GM23248 (cell line): ENCODE data around the gene PYGB. TPM values are rescaled to one million over a fixed set of nuclear protein-coding genes. Genes with fewer than 3 reads are reported as not detected.

ENCODE experiments used
- DNase-seq: peaks from one replicate; pipeline ENCODE4 v3.0.0-alpha.2; 2015
- H2AFZ ChIP-seq: fragments of 200-600 bp; sonication (generic); 2 replicates; pipeline ENCODE4 v1.6.1; 2016; ENCODE audit warnings: antibody characterized with exemption
- H3F3A ChIP-seq: fragments of 200-600 bp; sonication (generic); 2 replicates; pipeline ENCODE4 v1.6.1; 2016; ENCODE audit warnings: mild to moderate bottlenecking, antibody characterized with exemption, mixed run types; ENCODE audit not compliant: insufficient read depth
- H3K27ac ChIP-seq: fragments of 200-600 bp; sonication (generic); 2 replicates; pipeline ENCODE4 v1.5.1; 2016; ENCODE audit warnings: mild to moderate bottlenecking
- H3K27me3 ChIP-seq: fragments of 200-600 bp; sonication (generic); replicated peaks from 2 replicates; pipeline ENCODE4 v1.6.1; 2016; ENCODE audit warnings: mild to moderate bottlenecking; ENCODE audit not compliant: insufficient read depth
- H3K36me3 ChIP-seq: fragments of 200-600 bp; sonication (generic); 2 replicates; pipeline ENCODE4 v1.6.1; 2016; ENCODE audit warnings: low read depth, mild to moderate bottlenecking
- H3K4me1 ChIP-seq: fragments of 200-600 bp; sonication (generic); 2 replicates; pipeline ENCODE4 v1.6.1; 2016; ENCODE audit warnings: mild to moderate bottlenecking; ENCODE audit not compliant: insufficient read depth
- H3K4me2 ChIP-seq: fragments of 200-600 bp; sonication (generic); one replicate; pipeline ENCODE4 v1.6.1; 2016; ENCODE audit warnings: mild to moderate bottlenecking; ENCODE audit not compliant: unreplicated experiment
- H3K4me3 ChIP-seq: fragments of 200-600 bp; sonication (generic); 2 replicates; pipeline ENCODE4 v1.5.1; 2016; ENCODE audit warnings: mild to moderate bottlenecking
- H3K79me2 ChIP-seq: fragments of 200-600 bp; sonication (generic); 2 replicates; pipeline ENCODE4 v1.6.1; 2016; ENCODE audit warnings: mild to moderate bottlenecking; ENCODE audit not compliant: insufficient read depth
- H3K9ac ChIP-seq: fragments of 200-600 bp; sonication (generic); 2 replicates; pipeline ENCODE4 v1.6.1; 2016; ENCODE audit warnings: mild to moderate bottlenecking
- H3K9me2 ChIP-seq: fragments of 200-600 bp; sonication (generic); 2 replicates; pipeline ENCODE4 v1.6.1; 2016; ENCODE audit warnings: mixed run types, mild to moderate bottlenecking, moderate library complexity; ENCODE audit not compliant: insufficient read depth
- H3K9me3 ChIP-seq: fragments of 200-600 bp; sonication (generic); one replicate; pipeline ENCODE4 v1.6.1; 2017; ENCODE audit warnings: low read depth
- H4K20me1 ChIP-seq: fragments of 200-600 bp; sonication (generic); 2 replicates; pipeline ENCODE4 v1.6.0; 2016; ENCODE audit not compliant: insufficient read depth
- EZH2 ChIP-seq: fragments of 200-600 bp; sonication (generic); IDR thresholded peaks from 2 replicates; pipeline ENCODE4 v1.6.1; 2018; ENCODE audit warnings: antibody characterized with exemption, mild to moderate bottlenecking; ENCODE audit not compliant: insufficient read depth, poor library complexity, severe bottlenecking
- EZH2phosphoT487 ChIP-seq: fragments of 200-600 bp; sonication (generic); IDR thresholded peaks from 2 replicates; pipeline ENCODE4 v1.6.1; 2018; ENCODE audit warnings: antibody characterized with exemption, moderate library complexity, mild to moderate bottlenecking, low read depth; ENCODE audit not compliant: insufficient read depth
- WGBS, 2 experiments: methylation state at CpG; one replicate each; pipeline ENCODE4 v1.1.6; 2015 to 2017; ENCODE audit warnings: low lambda C conversion rate in 2 of 2, low coverage in 1 of 2; ENCODE audit errors: missing lambda C conversion rate in 2 of 2; 5-methylcytosine and 5-hydroxymethylcytosine counted together
- in situ Hi-C: fragments of 300-500 bp; cut with MboI; formaldehyde crosslinking; loops from 2 replicates; pipeline ENCODE4 v1.15.0; 2020
- polyA plus RNA-seq: library from polyadenylated mRNA; unstranded; fragments of >200 nt; fragmentation: Nextera tagmentation; extraction: Ambion mirVana; gene quantifications from 2 replicates; pipeline ENCODE4 v1.2.1, GENCODE V29; 2016
- total RNA-seq: library from RNA; depleted of rRNA; stranded (reverse); fragments of >200 nt; shearing (Covaris generic); gene quantifications from 2 replicates; pipeline ENCODE4 v1.2.3, GENCODE V29; 2014

Gene PYGB
- total and polyA plus RNA-seq, 2 experiments from 2014 or later = 74.1 to 116 TPM

DNA sequence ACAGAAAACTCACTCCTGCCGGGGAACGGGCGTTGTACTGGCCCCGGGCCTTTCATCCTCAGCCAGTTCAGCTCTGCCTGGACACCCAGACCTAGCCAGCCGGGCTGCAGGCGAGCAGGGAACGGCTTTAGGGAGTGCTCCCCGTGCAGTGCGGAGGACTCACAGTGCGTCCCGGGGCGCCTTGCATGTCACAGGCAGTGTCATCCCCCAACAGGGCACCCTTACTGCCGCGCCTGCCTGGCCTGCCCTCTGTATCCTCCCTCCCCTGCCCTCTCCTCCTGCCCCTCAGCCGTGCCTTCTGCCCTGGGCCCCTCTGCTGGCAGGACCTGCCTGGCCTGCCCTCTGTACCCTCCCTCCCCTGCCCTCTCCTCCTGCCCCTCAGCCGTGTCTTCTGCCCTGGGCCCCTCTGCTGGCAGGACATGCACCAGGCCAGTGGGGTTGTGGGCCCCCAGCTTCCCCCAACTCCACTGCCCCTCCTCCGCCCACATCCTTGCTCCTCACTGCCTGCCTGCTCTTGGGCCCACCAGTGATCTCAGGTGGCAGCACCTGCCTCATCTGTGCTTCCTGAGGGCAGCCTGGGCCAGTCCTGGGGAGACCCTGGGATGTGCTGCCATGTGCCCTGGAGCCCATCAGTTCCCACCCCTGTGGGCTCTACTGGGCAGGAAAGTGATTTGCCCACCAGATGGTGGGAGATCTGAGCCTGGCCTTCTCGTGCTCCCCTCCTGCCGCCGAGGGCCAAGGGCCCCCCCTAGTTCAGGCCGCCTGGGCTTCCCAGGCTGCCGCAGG, 43.0 kb downstream of the PYGB start:
- H3K27ac ChIP-seq = no peak overlapping the region
- no peak for TF ChIP-seq EZH2phosphoT487
- TF ChIP-seq EZH2 = no peak
- 88 to 90% methylated on average over 15 to 22 of the region's 22 CpGs for WGBS, 2 experiments
- no peaks in the 10 kb centered on the region for H4K20me1 ChIP-seq
- H3K4me3 ChIP-seq = no peak overlapping the region
- no peaks in the 10 kb centered on the region for H3K9me3 ChIP-seq
- H3K27me3 ChIP-seq = no peaks in the 10 kb centered on the region
- H3K4me2 ChIP-seq = no peak overlapping the region
- no peaks in the 10 kb centered on the region for H3F3A ChIP-seq
- DNase-seq = no peak
- in situ Hi-C loops = loop anchor here (10.0 kb wide), 1 partner anchor 296 kb away; the partner anchor contains the start of gene APMAP
- no peaks in the 10 kb centered on the region for H3K4me1 ChIP-seq
- no peaks in the 10 kb centered on the region; the same call in 1 of the 2 replicates for H3K36me3 ChIP-seq
- no peak overlapping the region for H3K9ac ChIP-seq
- no peak overlapping the region for H2AFZ ChIP-seq
- H3K9me2 ChIP-seq = no peaks in the 10 kb centered on the region
- no peaks in the 10 kb centered on the region for H3K79me2 ChIP-seq

DNA sequence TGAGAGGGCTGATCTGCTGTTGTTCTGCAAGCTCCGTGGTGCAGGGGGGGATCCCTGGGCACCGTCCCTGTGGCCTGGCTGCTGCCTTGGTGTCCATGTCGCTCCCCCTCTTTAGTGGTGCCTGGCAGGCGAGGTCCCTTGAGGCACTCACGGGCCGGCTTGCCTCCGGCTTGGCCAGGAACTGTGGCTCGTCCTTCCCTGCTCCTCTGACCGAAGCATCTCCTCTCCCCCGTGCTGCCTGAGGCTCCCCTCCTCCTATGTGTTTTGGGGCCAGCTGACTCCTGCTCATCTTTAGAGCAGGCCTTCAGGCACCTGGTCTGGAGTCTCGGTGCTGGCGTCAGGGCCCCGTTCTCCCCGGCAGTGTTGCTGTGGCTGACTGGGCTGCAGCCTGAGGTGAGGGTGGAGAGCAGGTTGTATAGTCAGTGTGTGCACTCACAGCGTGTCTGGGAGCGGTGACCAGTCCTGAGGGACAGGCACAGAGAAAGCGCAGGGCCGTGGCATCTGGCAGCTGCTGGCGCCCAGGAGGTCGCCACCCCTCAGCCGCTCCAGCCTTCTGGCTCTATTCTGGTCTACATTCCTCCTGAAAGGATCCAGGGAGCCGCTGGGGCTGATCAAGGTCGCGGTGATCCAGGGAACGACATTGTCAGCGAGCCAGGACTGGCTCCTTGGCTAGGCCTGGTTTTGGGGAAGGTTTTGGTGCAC, 43.7 kb downstream of the PYGB start:
- in situ Hi-C loops = loop anchor here (10.0 kb wide), 1 partner anchor 297 kb away; the partner anchor contains the start of gene APMAP
- Histone ChIP-seq H3K27me3 (no peaks in the 10 kb centered on the region), H3K4me3 (no peak overlapping the region), H3K27ac (no peak overlapping the region), H3F3A (0 out of 2 replicates have a peak, but pooled peaks cover 4% of the 10 kb centered on the region), H3K36me3 (no peaks in the 10 kb centered on the region; the same call in 1 of the 2 replicates), H4K20me1 (no peaks in the 10 kb centered on the region), H2AFZ (no peak overlapping the region), H3K9me3 (no peaks in the 10 kb centered on the region), H3K4me2 (no peak overlapping the region), H3K4me1 (no peaks in the 10 kb centered on the region), H3K9me2 (no peaks in the 10 kb centered on the region), H3K79me2 (no peaks in the 10 kb centered on the region), H3K9ac (no peak overlapping the region)
- WGBS, 2 experiments = 93 to 94% methylated on average over 25 to 26 of the region's 26 CpGs
- TF ChIP-seq EZH2 (no peak), EZH2phosphoT487 (no peak)
- no peak for DNase-seq

DNA sequence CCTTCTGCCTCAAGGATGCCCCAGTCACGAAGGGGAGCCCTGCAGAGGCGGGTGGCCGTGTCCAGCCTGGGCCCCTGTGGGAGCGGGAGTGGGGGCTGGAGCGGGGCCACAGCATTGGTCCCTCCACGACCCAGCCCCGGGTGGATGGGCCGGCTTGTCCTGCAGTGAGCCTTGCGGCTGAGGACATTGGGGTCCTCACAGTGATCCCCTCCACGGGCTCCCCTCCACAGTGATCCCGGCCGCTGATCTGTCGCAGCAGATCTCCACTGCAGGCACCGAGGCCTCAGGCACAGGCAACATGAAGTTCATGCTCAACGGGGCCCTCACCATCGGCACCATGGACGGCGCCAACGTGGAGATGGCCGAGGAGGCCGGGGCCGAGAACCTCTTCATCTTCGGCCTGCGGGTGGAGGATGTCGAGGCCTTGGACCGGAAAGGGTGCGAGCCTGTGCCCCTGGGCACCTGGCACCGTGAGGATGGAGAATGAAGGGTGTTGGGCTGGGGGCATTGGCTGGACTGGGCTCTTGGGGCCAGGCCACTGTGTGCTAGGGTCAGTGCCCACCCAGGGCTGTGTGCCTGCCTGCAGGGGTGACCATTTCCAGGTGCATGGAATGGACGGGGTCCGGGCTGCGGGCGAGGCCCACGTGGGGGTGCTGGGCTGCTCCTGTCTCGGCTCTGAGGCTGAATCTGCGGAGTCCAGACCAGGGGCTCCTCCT, 44.4 kb downstream of the PYGB start:
- no peaks in the 10 kb centered on the region for H3K9me3 ChIP-seq
- no peaks in the 10 kb centered on the region; the same call in 1 of the 2 replicates for H3K36me3 ChIP-seq
- no peak overlapping the region for H3K4me2 ChIP-seq
- H4K20me1 ChIP-seq = no peaks in the 10 kb centered on the region
- no peaks in the 10 kb centered on the region for H3K4me1 ChIP-seq
- H3K9ac ChIP-seq = no peak overlapping the region
- no peaks in the 10 kb centered on the region for H3K9me2 ChIP-seq
- DNase-seq = no peak
- no peaks in the 10 kb centered on the region for H3K79me2 ChIP-seq
- no peaks in the 10 kb centered on the region for H3K27me3 ChIP-seq
- in situ Hi-C loops = loop anchor here (10.0 kb wide), 1 partner anchor 298 kb away; the partner anchor contains the start of gene APMAP
- WGBS, 2 experiments = 92 to 93% methylated on average over 32 to 35 of the region's 35 CpGs
- H3F3A ChIP-seq = 0 out of 2 replicates have a peak, but pooled peaks cover 6% of the 10 kb centered on the region
- TF ChIP-seq EZH2phosphoT487 (no peak), EZH2 (no peak)
- no peak overlapping the region for H3K4me3 ChIP-seq
- no peak overlapping the region for H3K27ac ChIP-seq
- no peak overlapping the region for H2AFZ ChIP-seq

DNA sequence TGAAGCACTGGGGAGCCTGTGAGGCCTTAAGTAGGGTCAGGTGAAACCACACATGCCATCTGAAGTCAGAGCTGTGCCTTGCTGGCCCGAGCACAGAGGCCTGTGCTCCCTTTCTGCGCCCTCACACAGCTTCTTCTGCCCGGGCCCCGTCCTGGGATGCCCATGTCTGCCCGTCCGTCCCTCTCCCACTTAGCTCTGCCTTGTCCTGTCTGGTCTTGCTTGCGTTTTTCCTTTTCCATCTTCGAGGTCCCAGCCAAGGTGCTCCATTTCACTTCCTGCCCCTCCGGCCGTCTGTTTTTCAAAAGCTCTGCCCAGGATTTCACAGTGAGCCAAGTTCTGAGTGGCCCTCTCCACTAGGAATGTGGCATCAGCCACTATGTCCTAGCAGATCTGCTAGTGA, 45.6 kb downstream of the PYGB start:
- no peaks in the 10 kb centered on the region for H4K20me1 ChIP-seq
- DNase-seq = no peak
- H3K9ac ChIP-seq = no peak overlapping the region
- in situ Hi-C loops = loop anchor here (10.0 kb wide), 1 partner anchor 299 kb away; the partner anchor contains the start of gene APMAP
- H3K4me2 ChIP-seq = no peak overlapping the region
- peaks cover 7% of the 10 kb centered on the region; the same call in 1 of the 2 replicates for H3F3A ChIP-seq
- no peaks in the 10 kb centered on the region for H3K9me2 ChIP-seq
- H3K27ac ChIP-seq = no peak overlapping the region
- H3K79me2 ChIP-seq = no peaks in the 10 kb centered on the region
- H3K4me1 ChIP-seq = no peaks in the 10 kb centered on the region
- WGBS, 2 experiments = 70 to 75% methylated on average over 10 of the region's 10 CpGs
- H3K4me3 ChIP-seq = no peak overlapping the region
- no peak overlapping the region for H2AFZ ChIP-seq
- H3K36me3 ChIP-seq = no peaks in the 10 kb centered on the region; the same call in 1 of the 2 replicates
- no peaks in the 10 kb centered on the region for H3K27me3 ChIP-seq
- TF ChIP-seq EZH2phosphoT487 = no peak
- TF ChIP-seq EZH2 = no peak
- no peaks in the 10 kb centered on the region for H3K9me3 ChIP-seq
